CD4-positive, alpha-beta T cell (primary cell): ENCODE data around the gene ADARB2. TPM values are rescaled to one million over a fixed set of nuclear protein-coding genes. Genes with fewer than 3 reads are reported as not detected.

Experiments
- ATAC-seq: fragments of 200-7000 bp; cut with Tn5 transposase; one replicate; pipeline ENCODE4 v1.10.0; 2022; ENCODE audit warnings: mild to moderate bottlenecking; ENCODE audit not compliant: poor library complexity
- CTCF ChIA-PET: fragments of 350-600 bp; sonication (Branson Sonifier 250); formaldehyde crosslinking; loops from one replicate; lab custom pipeline; 2021; ENCODE audit warnings: antibody characterized with exemption, inconsistent platforms; lab: Charles Lee
- POLR2A ChIA-PET: fragments of 350-600 bp; sonication (Branson Sonifier 250); formaldehyde crosslinking; loops from one replicate; lab custom pipeline; 2021; ENCODE audit warnings: antibody characterized with exemption, inconsistent platforms; lab: Charles Lee
- DNase-seq, 14 experiments: peaks; one replicate each; pipeline ENCODE4 v3.0.0-alpha.2; 2013 to 2020; ENCODE audit warnings: mixed read lengths in 2 of 14
- H3K27ac ChIP-seq, 2 donors: one replicate each; pipeline versions ENCODE4 v1.5.1 to v1.7.0; 2013; ENCODE audit warnings: low read length in 2 of 2, low read depth in 1 of 2, mild to moderate bottlenecking in 1 of 2
- H3K27me3 ChIP-seq, 2 experiments: 1 replicate in 1 of 2; 2 replicates in 1 of 2; pipeline versions ENCODE4 v1.6.1 to v1.7.0; 2013; ENCODE audit warnings: low read length in 2 of 2, control low read depth in 1 of 2, mild to moderate bottlenecking in 1 of 2, moderate library complexity in 1 of 2; ENCODE audit not compliant: insufficient read depth in 2 of 2, control insufficient read depth in 1 of 2
- H3K36me3 ChIP-seq: one replicate; pipeline ENCODE4 v1.6.1; 2013; ENCODE audit warnings: low read length, control low read depth; ENCODE audit not compliant: insufficient read depth
- H3K4me1 ChIP-seq: one replicate; pipeline ENCODE4 v1.6.1; 2013; ENCODE audit warnings: low read length, control low read depth; ENCODE audit not compliant: insufficient read depth
- H3K4me3 ChIP-seq: one replicate; pipeline ENCODE4 v1.5.1; 2013; ENCODE audit warnings: mild to moderate bottlenecking, low read length, moderate library complexity
- H3K9me3 ChIP-seq, 2 experiments: 1 replicate in 1 of 2; 2 replicates in 1 of 2; pipeline versions ENCODE4 v1.6.1 to v1.7.0; 2013; ENCODE audit warnings: low read length in 2 of 2, mild to moderate bottlenecking in 2 of 2, control low read depth in 1 of 2, moderate library complexity in 1 of 2; ENCODE audit not compliant: control insufficient read depth in 1 of 2, insufficient read depth in 1 of 2
- H3K27ac Mint-ChIP-seq: one replicate; pipeline ENCODE4 v1.8.0; 2020; ENCODE audit warnings: mixed read lengths
- H3K27me3 Mint-ChIP-seq: one replicate; pipeline ENCODE4 v1.8.0; 2021; ENCODE audit warnings: mixed read lengths
- H3K36me3 Mint-ChIP-seq: one replicate; pipeline ENCODE4 v1.8.0; 2021; ENCODE audit warnings: low read depth, mixed read lengths
- H3K4me1 Mint-ChIP-seq: one replicate; pipeline ENCODE4 v1.8.0; 2021; ENCODE audit warnings: low read depth, mixed read lengths
- H3K4me3 Mint-ChIP-seq: one replicate; pipeline ENCODE4 v1.8.0; 2020; ENCODE audit warnings: mild to moderate bottlenecking, mixed read lengths
- H3K9me3 Mint-ChIP-seq: one replicate; pipeline ENCODE4 v1.8.0; 2020; ENCODE audit warnings: mixed read lengths
- intact Hi-C, 2 experiments: fragments of 100-400 bp; cut with DNase I in 1 of 2; cut with micrococcal nuclease in 1 of 2; formaldehyde crosslinking; loops; one replicate each; pipeline versions ENCODE4 v1.15.1 to v1.9.0; 2023 to 2025; cut with DNase I, micrococcal nuclease
- total RNA-seq, 174 experiments: library from RNA in 2 of 174; stranded (reverse) in 2 of 174; gene quantifications; one replicate each; pipeline ENCODE4 v1.2.3 and lab custom pipeline; 2021 to 2026
- TF ChIP-seq, protein P1 (sequence below): fragments of 200-600 bp; IDR thresholded peaks from one replicate; pipeline ENCODE4 v1.8.0; 2022; ENCODE audit warnings: antibody characterized with exemption, mild to moderate bottlenecking

Gene ADARB2
- total RNA-seq, 2 experiments from 2014 or later = 0.14 TPM; not detected in 1

DNA sequence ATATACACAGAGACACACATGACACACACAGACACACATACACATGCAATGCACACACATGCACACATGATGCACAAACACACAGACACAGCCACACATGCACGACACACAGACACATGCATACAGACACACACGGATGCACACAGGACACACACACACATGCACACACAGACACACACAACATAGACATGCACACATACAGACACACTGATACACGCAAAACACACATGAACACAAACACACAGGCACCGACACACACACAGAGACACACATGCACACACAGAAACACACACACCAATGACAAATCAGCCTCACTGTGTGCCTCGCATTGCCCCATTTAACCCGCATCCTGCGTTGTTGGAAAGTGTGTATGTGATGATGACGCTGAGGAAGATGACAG, 232.4 kb downstream of the ADARB2 start:
- Histone ChIP-seq H3K9me3 (peaks cover 0 to 28% of the 10 kb centered on the region in 2 experiments), H3K4me1 (no peaks in the 10 kb centered on the region), H3K27ac (no peak overlapping the region), H3K4me3 (no peak overlapping the region), H3K36me3 (no peaks in the 10 kb centered on the region), H3K27me3 (no peaks in the 10 kb centered on the region)
- Mint-ChIP-seq H3K4me3 (no peak overlapping the region), H3K9me3 (no peaks in the 10 kb centered on the region), H3K4me1 (no peaks in the 10 kb centered on the region), H3K27me3 (no peaks in the 10 kb centered on the region), H3K27ac (no peak overlapping the region), H3K36me3 (no peaks in the 10 kb centered on the region)
- intact Hi-C loops = no loop called here
- CTCF ChIA-PET = no interaction called here
- TF ChIP-seq, protein P1, sequence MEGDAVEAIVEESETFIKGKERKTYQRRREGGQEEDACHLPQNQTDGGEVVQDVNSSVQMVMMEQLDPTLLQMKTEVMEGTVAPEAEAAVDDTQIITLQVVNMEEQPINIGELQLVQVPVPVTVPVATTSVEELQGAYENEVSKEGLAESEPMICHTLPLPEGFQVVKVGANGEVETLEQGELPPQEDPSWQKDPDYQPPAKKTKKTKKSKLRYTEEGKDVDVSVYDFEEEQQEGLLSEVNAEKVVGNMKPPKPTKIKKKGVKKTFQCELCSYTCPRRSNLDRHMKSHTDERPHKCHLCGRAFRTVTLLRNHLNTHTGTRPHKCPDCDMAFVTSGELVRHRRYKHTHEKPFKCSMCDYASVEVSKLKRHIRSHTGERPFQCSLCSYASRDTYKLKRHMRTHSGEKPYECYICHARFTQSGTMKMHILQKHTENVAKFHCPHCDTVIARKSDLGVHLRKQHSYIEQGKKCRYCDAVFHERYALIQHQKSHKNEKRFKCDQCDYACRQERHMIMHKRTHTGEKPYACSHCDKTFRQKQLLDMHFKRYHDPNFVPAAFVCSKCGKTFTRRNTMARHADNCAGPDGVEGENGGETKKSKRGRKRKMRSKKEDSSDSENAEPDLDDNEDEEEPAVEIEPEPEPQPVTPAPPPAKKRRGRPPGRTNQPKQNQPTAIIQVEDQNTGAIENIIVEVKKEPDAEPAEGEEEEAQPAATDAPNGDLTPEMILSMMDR = no peak
- no peak for DNase-seq
- ATAC-seq = no peak
- POLR2A ChIA-PET = no interaction called here

DNA sequence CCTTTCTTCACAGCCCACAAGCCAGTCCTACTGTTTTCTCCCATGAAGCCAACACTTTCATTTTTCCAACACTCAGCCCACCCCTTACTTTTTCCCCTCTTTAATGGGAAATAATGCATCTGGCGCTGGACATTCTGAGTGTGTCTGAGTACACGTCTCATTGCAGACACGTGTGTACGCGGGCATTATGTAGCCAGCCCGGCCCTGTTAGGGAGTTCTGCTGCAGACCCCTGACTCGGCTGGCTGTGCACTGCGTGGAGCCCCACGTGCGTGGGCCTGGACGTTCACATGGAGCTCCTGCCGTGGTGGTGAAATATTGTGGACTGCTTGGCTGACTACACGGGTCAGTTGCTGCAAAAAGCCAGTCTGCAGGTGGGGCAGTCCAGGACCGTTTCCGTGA, 233.0 kb downstream of the ADARB2 start:
- Histone ChIP-seq H3K4me1 (no peaks in the 10 kb centered on the region), H3K9me3 (peaks cover 0 to 28% of the 10 kb centered on the region in 2 experiments), H3K36me3 (no peaks in the 10 kb centered on the region), H3K27me3 (no peaks in the 10 kb centered on the region), H3K4me3 (no peak overlapping the region), H3K27ac (no peak overlapping the region)
- Mint-ChIP-seq H3K4me3 (no peak overlapping the region), H3K27me3 (no peaks in the 10 kb centered on the region), H3K9me3 (no peaks in the 10 kb centered on the region), H3K4me1 (no peaks in the 10 kb centered on the region), H3K27ac (no peak overlapping the region), H3K36me3 (no peaks in the 10 kb centered on the region)
- ChIA-PET POLR2A (no interaction called here), CTCF (no interaction called here)
- intact Hi-C loops = no loop called here
- TF ChIP-seq, protein P1 = no peak
- ATAC-seq = no peak
- no peak for DNase-seq

DNA sequence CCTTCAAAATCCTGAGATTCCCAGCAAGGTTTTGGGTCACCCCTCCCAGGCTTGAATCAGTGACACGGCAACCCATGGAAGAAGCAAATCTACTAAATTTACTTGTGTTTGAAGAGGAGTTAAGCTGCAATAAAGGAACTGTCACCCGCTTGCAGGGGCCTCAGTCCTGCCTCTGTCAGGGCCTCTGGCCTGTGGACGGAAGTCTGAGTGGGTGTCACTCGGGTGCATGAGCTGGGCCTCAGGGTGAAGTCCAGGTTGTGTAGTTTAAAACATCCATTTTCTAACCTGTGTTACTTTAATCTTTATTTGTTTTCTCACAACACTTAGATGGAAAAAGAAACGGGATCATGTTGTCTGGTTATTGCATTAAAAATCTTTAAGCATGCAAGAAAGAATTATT, 234.9 kb downstream of the ADARB2 start:
- no peak overlapping the region for H3K27ac ChIP-seq
- ATAC-seq (no peak), DNase-seq (no peak)
- TF ChIP-seq, protein P1 = no peak
- H3K4me3 ChIP-seq = no peak overlapping the region
- H3K27me3 ChIP-seq = no peaks in the 10 kb centered on the region
- CTCF ChIA-PET = no interaction called here
- no peak overlapping the region for H3K27ac Mint-ChIP-seq
- POLR2A ChIA-PET = no interaction called here
- intact Hi-C loops = no loop called here
- H3K36me3 ChIP-seq = no peaks in the 10 kb centered on the region
- no peaks in the 10 kb centered on the region for H3K9me3 Mint-ChIP-seq
- H3K4me1 ChIP-seq = no peaks in the 10 kb centered on the region
- peaks cover 0 to 17% of the 10 kb centered on the region in 2 experiments for H3K9me3 ChIP-seq
- no peak overlapping the region for H3K4me3 Mint-ChIP-seq
- H3K36me3 Mint-ChIP-seq = no peaks in the 10 kb centered on the region
- no peaks in the 10 kb centered on the region for H3K4me1 Mint-ChIP-seq
- no peaks in the 10 kb centered on the region for H3K27me3 Mint-ChIP-seq
